ENCODE data around the gene ITGBL1.

- TF ChIP-seq EZH2 (IDR thresholded peaks at IDR 0.05; ENCODE audit: low read depth, unreplicated experiment) (no peak), REST (IDR thresholded peaks at IDR 0.05; ENCODE audit: unreplicated experiment) (no peak), CTCF (conservative IDR thresholded peaks at IDR 0.05; ENCODE audit: low read depth in 2 of 2) (no peak), CREB1 (CRISPR knock-in tag; IDR thresholded peaks at IDR 0.05; ENCODE audit: low read depth) (no peak), POLR2AphosphoS5 (IDR thresholded peaks at IDR 0.05; ENCODE audit: low read depth) (no peak), STAT1 (IDR thresholded peaks at IDR 0.05; ENCODE audit: unreplicated experiment) (no peak), EZH2phosphoT487 (IDR thresholded peaks at IDR 0.05; ENCODE audit: unreplicated experiment) (no peak), ZNF114 (CRISPR knock-in tag; IDR thresholded peaks at IDR 0.05) (no peak), ETS1 (IDR thresholded peaks at IDR 0.05) (no peak), ZNF331 (CRISPR knock-in tag; IDR thresholded peaks at IDR 0.05; ENCODE audit: low read depth) (no peak), JUNB (IDR thresholded peaks at IDR 0.05; ENCODE audit: unreplicated experiment) (no peak), ZNF462 (CRISPR knock-in tag; IDR thresholded peaks at IDR 0.05) (no peak), NANOG (IDR thresholded peaks at IDR 0.05; ENCODE audit: borderline replicate concordance) (no peak)
These were observed 131.9 kb downstream of the ITGBL1 start for GRCh38 chr13:101584331-101584730.

Data from GM23338 (cell line).